ENCODE measurements around the gene CCDC197.

Gene CCDC197

DNA sequence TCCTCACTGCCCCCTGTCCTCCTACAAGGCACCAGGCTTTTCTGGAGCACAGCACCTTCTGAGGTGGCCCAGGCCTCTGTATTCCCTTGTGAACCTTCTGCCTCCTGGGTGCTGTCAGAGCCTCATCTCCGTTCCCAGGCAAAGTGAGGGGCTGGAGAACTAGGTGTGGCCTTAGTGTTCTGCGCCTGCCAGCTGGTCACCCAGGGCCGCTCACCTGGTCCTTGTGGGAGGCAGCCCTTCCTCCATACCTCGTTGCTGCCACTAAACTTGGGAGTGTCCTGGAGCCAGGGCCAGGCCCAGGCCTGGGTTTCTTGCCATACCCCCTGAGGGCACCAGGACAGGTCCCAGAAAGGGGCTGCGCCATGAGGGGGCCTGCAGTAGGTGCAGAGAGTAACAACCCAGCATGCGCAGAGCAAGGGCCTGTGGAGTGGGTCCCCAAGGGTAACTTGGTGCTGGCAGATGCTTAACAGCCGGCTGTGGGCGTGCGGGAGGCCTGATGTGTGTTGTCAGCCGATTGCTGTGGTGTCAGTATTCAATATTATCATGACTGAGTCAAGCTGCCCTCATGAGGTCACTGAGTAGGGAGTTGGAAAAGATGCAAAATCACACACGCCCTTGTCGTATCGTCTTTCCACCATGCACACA is 46.1 kb downstream of the CCDC197 start:
- H3K9ac ChIP-seq (ENCODE audit: low read length), result no peak overlapping the region
- H3K4me3 ChIP-seq (ENCODE audit: low read depth, low read length, poor library complexity, severe bottlenecking), result no peak overlapping the region
- H3K27me3 ChIP-seq (ENCODE audit: insufficient read depth, low read length), result no peaks in the 10 kb centered on the region
- H3K9me2 ChIP-seq (ENCODE audit: low read depth, low read length), result no peaks in the 10 kb centered on the region
- TF ChIP-seq, protein P1, sequence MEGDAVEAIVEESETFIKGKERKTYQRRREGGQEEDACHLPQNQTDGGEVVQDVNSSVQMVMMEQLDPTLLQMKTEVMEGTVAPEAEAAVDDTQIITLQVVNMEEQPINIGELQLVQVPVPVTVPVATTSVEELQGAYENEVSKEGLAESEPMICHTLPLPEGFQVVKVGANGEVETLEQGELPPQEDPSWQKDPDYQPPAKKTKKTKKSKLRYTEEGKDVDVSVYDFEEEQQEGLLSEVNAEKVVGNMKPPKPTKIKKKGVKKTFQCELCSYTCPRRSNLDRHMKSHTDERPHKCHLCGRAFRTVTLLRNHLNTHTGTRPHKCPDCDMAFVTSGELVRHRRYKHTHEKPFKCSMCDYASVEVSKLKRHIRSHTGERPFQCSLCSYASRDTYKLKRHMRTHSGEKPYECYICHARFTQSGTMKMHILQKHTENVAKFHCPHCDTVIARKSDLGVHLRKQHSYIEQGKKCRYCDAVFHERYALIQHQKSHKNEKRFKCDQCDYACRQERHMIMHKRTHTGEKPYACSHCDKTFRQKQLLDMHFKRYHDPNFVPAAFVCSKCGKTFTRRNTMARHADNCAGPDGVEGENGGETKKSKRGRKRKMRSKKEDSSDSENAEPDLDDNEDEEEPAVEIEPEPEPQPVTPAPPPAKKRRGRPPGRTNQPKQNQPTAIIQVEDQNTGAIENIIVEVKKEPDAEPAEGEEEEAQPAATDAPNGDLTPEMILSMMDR (IDR thresholded peaks at IDR 0.05; ENCODE audit: low read length), result no peak
- no peak for TF ChIP-seq EZH2 (IDR thresholded peaks at IDR 0.05; ENCODE audit: borderline replicate concordance, low read length)
- no peak overlapping the region for H3K27ac ChIP-seq (ENCODE audit: low read depth, low read length, poor library complexity, severe bottlenecking)
- no peaks in the 10 kb centered on the region for H4K20me1 ChIP-seq (ENCODE audit: insufficient read depth, low read length)
- H3F3A ChIP-seq (ENCODE audit: insufficient read depth, low read length), result no peaks in the 10 kb centered on the region
- H2AFZ ChIP-seq (ENCODE audit: low read length), result no peak overlapping the region
- no peaks in the 10 kb centered on the region for H3K79me2 ChIP-seq (ENCODE audit: insufficient read depth, low read length)
- no peaks in the 10 kb centered on the region for H3K9me3 ChIP-seq (ENCODE audit: low read length)
- H3K4me2 ChIP-seq (ENCODE audit: low read length), result no peak overlapping the region
- H3K4me1 ChIP-seq (ENCODE audit: insufficient read depth, low read length, severe bottlenecking), result no peaks in the 10 kb centered on the region
- H3K36me3 ChIP-seq (ENCODE audit: insufficient read depth, low read length), result peaks cover 38% of the 10 kb centered on the region

DNA sequence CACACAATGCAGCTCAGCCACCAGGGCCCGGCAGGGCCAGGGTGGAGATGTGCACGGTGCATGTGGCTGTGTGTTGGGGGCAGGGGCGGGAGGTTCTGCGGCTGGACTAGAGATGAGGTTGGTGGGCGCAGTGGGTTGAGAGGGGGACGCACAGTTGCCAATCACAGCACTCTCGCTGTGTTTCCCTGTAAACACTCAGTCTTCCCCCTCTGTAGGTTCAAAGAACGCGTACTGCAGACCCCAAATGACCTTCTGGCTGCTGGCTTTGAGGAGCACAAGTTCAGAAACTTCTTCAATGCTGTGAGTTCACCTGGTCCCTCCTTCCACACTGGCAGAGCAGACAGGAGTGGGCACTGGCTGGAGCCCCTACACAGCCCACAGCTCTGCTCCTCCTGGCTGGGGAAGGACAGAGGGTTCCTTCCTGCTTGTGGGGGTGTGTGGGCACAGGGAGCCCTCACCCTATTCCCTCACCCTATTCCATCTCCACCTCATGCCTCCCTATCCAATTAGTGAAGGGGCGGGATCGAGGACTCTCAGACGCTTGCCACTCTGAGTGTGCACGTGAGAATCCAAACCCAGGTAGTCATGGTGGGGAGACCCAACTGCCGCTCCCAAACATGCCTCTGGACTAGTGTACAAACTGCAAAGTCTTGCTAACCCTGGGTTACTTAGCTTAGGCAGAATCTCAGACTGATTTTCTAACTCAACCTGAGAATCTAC is 46.8 kb downstream of the CCDC197 start:
- Histone ChIP-seq H3K9me3 (ENCODE audit: low read length) (no peaks in the 10 kb centered on the region), H3K79me2 (ENCODE audit: insufficient read depth, low read length) (no peaks in the 10 kb centered on the region), H3K4me3 (ENCODE audit: low read depth, low read length, poor library complexity, severe bottlenecking) (no peak overlapping the region), H3K27ac (ENCODE audit: low read depth, low read length, poor library complexity, severe bottlenecking) (no peak overlapping the region), H3K9ac (ENCODE audit: low read length) (no peak overlapping the region), H3K36me3 (ENCODE audit: insufficient read depth, low read length) (peaks cover 45% of the 10 kb centered on the region), H3K4me1 (ENCODE audit: insufficient read depth, low read length, severe bottlenecking) (no peaks in the 10 kb centered on the region), H3K4me2 (ENCODE audit: low read length) (no peak overlapping the region), H3K9me2 (ENCODE audit: low read depth, low read length) (no peaks in the 10 kb centered on the region), H3K27me3 (ENCODE audit: insufficient read depth, low read length) (no peaks in the 10 kb centered on the region), H3F3A (ENCODE audit: insufficient read depth, low read length) (no peaks in the 10 kb centered on the region), H4K20me1 (ENCODE audit: insufficient read depth, low read length) (no peaks in the 10 kb centered on the region), H2AFZ (ENCODE audit: low read length) (no peak overlapping the region)
- TF ChIP-seq EZH2 (IDR thresholded peaks at IDR 0.05; ENCODE audit: borderline replicate concordance, low read length), result no peak
- TF ChIP-seq, protein P1 (IDR thresholded peaks at IDR 0.05; ENCODE audit: low read length), result no peak

DNA sequence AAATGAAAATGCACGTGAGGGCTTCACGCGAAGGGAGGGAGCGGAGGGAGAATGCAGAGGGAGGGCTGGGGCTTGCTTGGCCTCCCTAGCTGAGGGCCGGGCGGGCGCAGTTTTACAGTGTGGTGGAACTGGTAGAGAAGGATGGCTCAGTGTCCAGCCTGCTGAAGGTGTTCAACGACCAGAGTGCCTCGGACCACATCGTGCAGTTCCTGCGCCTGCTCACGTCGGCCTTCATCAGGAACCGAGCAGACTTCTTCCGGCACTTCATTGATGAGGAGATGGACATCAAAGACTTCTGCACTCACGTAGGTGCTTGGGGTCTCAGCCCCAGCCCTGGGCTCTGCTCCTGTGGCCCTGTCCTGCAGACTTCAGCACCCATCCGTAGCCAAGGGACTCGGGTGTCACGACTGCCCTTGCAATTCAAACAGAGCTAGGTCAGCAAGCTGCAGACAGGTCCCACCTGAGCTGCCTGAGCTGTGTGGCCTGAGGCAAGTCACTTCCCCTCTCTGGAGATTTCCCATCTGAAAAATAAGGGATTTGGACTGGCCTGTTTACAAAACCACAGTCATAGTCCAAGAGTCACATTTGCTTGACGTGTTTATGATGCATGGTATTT is 47.5 kb downstream of the CCDC197 start:
- no peak overlapping the region for H3K9ac ChIP-seq (ENCODE audit: low read length)
- H3K9me2 ChIP-seq (ENCODE audit: low read depth, low read length), result no peaks in the 10 kb centered on the region
- no peaks in the 10 kb centered on the region for H3K4me1 ChIP-seq (ENCODE audit: insufficient read depth, low read length, severe bottlenecking)
- no peaks in the 10 kb centered on the region for H3K27me3 ChIP-seq (ENCODE audit: insufficient read depth, low read length)
- no peaks in the 10 kb centered on the region for H3K79me2 ChIP-seq (ENCODE audit: insufficient read depth, low read length)
- no peak overlapping the region for H3K4me3 ChIP-seq (ENCODE audit: low read depth, low read length, poor library complexity, severe bottlenecking)
- no peaks in the 10 kb centered on the region for H3K9me3 ChIP-seq (ENCODE audit: low read length)
- H3K4me2 ChIP-seq (ENCODE audit: low read length), result no peak overlapping the region
- H4K20me1 ChIP-seq (ENCODE audit: insufficient read depth, low read length), result no peaks in the 10 kb centered on the region
- H3K27ac ChIP-seq (ENCODE audit: low read depth, low read length, poor library complexity, severe bottlenecking), result no peak overlapping the region
- H3F3A ChIP-seq (ENCODE audit: insufficient read depth, low read length), result no peaks in the 10 kb centered on the region
- H2AFZ ChIP-seq (ENCODE audit: low read length), result no peak overlapping the region
- no peak for TF ChIP-seq EZH2 (IDR thresholded peaks at IDR 0.05; ENCODE audit: borderline replicate concordance, low read length)
- TF ChIP-seq, protein P1 (IDR thresholded peaks at IDR 0.05; ENCODE audit: low read length), result no peak
- peaks cover 52% of the 10 kb centered on the region for H3K36me3 ChIP-seq (ENCODE audit: insufficient read depth, low read length)

Measured in OCI-LY1 (cell line).